HepG2 (cell line): ENCODE data around the gene ASXL1. TPM values are rescaled to one million over a fixed set of nuclear protein-coding genes. Genes with fewer than 3 reads are reported as not detected.

Experiments used
- ARHGAP35 ChIP-seq: sonication (generic); formaldehyde crosslinking; IDR thresholded peaks from 2 replicates; pipeline ENCODE4 v1.9.0; 2022; ENCODE audit warnings: mild to moderate bottlenecking, inconsistent platforms, moderate library complexity, missing genetic modification reagents, borderline replicate concordance
- ATF1 ChIP-seq: IDR thresholded peaks from 2 replicates; pipeline ENCODE4 v1.6.1; 2016; ENCODE audit warnings: mild to moderate bottlenecking, control low read depth
- DMAP1 ChIP-seq: IDR thresholded peaks from 2 replicates; pipeline ENCODE4 v1.6.1; 2016
- ELF3 ChIP-seq: IDR thresholded peaks from 2 replicates; pipeline ENCODE4 v1.6.1; 2016; ENCODE audit warnings: missing genetic modification reagents, missing compliant biosample characterization
- FOXA1 ChIP-seq, 2 experiments: fragments of 450-650 bp in 1 of 2; sonication (generic) in 1 of 2; formaldehyde crosslinking in 1 of 2; IDR thresholded peaks; 2 replicates each; pipeline versions ENCODE4 v1.4.0 to v1.6.1; 2016 to 2020; ENCODE audit warnings: missing genetic modification reagents in 1 of 2
- FOXM1 ChIP-seq: sonication (generic); formaldehyde crosslinking; IDR thresholded peaks from 2 replicates; pipeline ENCODE4 v1.5.0; 2020; ENCODE audit warnings: missing genetic modification reagents
- GATAD2A ChIP-seq: IDR thresholded peaks from 2 replicates; pipeline ENCODE4 v1.6.1; 2016
- HDAC1 ChIP-seq: sonication (generic); formaldehyde crosslinking; IDR thresholded peaks from 2 replicates; pipeline ENCODE4 v1.5.1; 2020; ENCODE audit warnings: mild to moderate bottlenecking, missing genetic modification reagents
- HNF4G ChIP-seq, 2 experiments: sonication (generic) in 1 of 2; formaldehyde crosslinking in 1 of 2; IDR thresholded peaks; 2 replicates each; pipeline versions ENCODE4 v1.4.0 to v1.6.1; 2011 to 2020; ENCODE audit warnings: borderline replicate concordance in 2 of 2, low read depth in 2 of 2, mild to moderate bottlenecking in 2 of 2, low read length in 1 of 2, missing genetic modification reagents in 1 of 2, moderate library complexity in 1 of 2
- HOXA5 ChIP-seq: sonication (generic); formaldehyde crosslinking; IDR thresholded peaks from 2 replicates; pipeline ENCODE4 v1.4.0; 2020; ENCODE audit warnings: missing genetic modification reagents
- HOXA9 ChIP-seq: sonication (generic); formaldehyde crosslinking; IDR thresholded peaks from 2 replicates; pipeline ENCODE4 v1.8.1; 2022; ENCODE audit warnings: missing genetic modification reagents, mild to moderate bottlenecking, moderate library complexity, borderline replicate concordance
- JUND ChIP-seq: sonication (generic); formaldehyde crosslinking; IDR thresholded peaks from 2 replicates; pipeline ENCODE4 v1.8.0; 2022; ENCODE audit warnings: mild to moderate bottlenecking, missing genetic modification reagents
- KMT2A ChIP-seq: sonication (generic); formaldehyde crosslinking; IDR thresholded peaks from 2 replicates; pipeline ENCODE4 v1.4.0; 2020; ENCODE audit warnings: missing genetic modification reagents
- PATZ1 ChIP-seq: sonication (generic); formaldehyde crosslinking; IDR thresholded peaks from 2 replicates; pipeline ENCODE4 v1.4.0; 2020; ENCODE audit warnings: missing genetic modification reagents
- PHB2 ChIP-seq: fragments of 450-650 bp; IDR thresholded peaks from 2 replicates; pipeline ENCODE4 v1.6.1; 2018; ENCODE audit not compliant: partially characterized antibody
- POLR2AphosphoS2 ChIP-seq: IDR thresholded peaks from 2 replicates; pipeline ENCODE4 v1.6.1; 2011; ENCODE audit warnings: low read depth, low read length, improper control_type of control experiment
- RAD21 ChIP-seq: fragments of 450-650 bp; formaldehyde crosslinking; IDR thresholded peaks from 2 replicates; pipeline ENCODE4 v1.5.0; 2020; ENCODE audit warnings: mild to moderate bottlenecking
- RBM22 ChIP-seq: fragments of 200-400 bp; formaldehyde crosslinking; optimal IDR thresholded peaks from 2 replicates; pipeline ENCODE3; 2017; ENCODE audit warnings: mild to moderate bottlenecking, low read length, moderate library complexity
- RNF219 ChIP-seq: sonication (generic); formaldehyde crosslinking; IDR thresholded peaks from 2 replicates; pipeline ENCODE4 v1.5.0; 2020; ENCODE audit warnings: mild to moderate bottlenecking, missing genetic modification reagents
- SCMH1 ChIP-seq: sonication (generic); formaldehyde crosslinking; IDR thresholded peaks from 2 replicates; pipeline ENCODE4 v1.9.0; 2021; ENCODE audit warnings: missing genetic modification reagents, mild to moderate bottlenecking, borderline replicate concordance
- ZGPAT ChIP-seq: IDR thresholded peaks from 2 replicates; pipeline ENCODE4 v1.6.1; 2016; ENCODE audit warnings: mild to moderate bottlenecking
- ZNF333 ChIP-seq: sonication (generic); formaldehyde crosslinking; IDR thresholded peaks from 2 replicates; pipeline ENCODE4 v1.4.0; 2020; ENCODE audit warnings: mild to moderate bottlenecking, missing genetic modification reagents, borderline replicate concordance
- ZNF432 ChIP-seq: sonication (generic); formaldehyde crosslinking; IDR thresholded peaks from 2 replicates; pipeline ENCODE4 v1.5.0; 2020; ENCODE audit warnings: missing genetic modification reagents, mild to moderate bottlenecking, borderline replicate concordance
- polyA plus RNA-seq, 8 experiments: library from polyadenylated mRNA; depleted of rRNA in 3 of 8; stranded (reverse) in 7 of 8; unstranded in 1 of 8; fragments of >200 nt; fragmentation: Illumina TruSeq in 4 of 8; extraction: Trizol in 4 of 8; gene quantifications; 2 replicates each; pipeline versions ENCODE4 v1.2.1 to v1.2.3, GENCODE V29; 2011 to 2016; ENCODE audit warnings: low read depth in 4 of 8, missing spikeins in 1 of 8, mixed read lengths in 1 of 8; ENCODE audit not compliant: insufficient read depth in 1 of 8
- total RNA-seq, 5 experiments: library from RNA; depleted of rRNA; stranded (reverse); fragments of >200 nt; fragmentation: Illumina TruSeq; extraction: Trizol; gene quantifications; 2 replicates each; pipeline ENCODE4 v1.2.3, GENCODE V29; 2016; ENCODE audit warnings: low read depth in 1 of 5

Gene ASXL1
- total and polyA plus RNA-seq, 2 of the 13 experiments (the other 11 are each of a cell fraction or from before 2014, with no cell fraction given), result 62.1 to 74.8 TPM

- peak; percentile 57; the same call in 1 of the 2 replicates for TF ChIP-seq PATZ1
- no peak for TF ChIP-seq FOXA1 (IDR thresholded peaks at IDR 0.05)
- TF ChIP-seq FOXA1 (CRISPR knock-in tag; IDR thresholded peaks at IDR 0.05), result peak; percentile 85
- TF ChIP-seq ZNF432 (CRISPR knock-in tag), result no peak
- peak; percentile 73 for TF ChIP-seq RAD21 (CRISPR knock-in tag)
- no peak for TF ChIP-seq ATF1 (CRISPR knock-in tag)
- 0 out of 2 replicates have a peak, but pooled peaks have one; percentile 43 for TF ChIP-seq ZGPAT (CRISPR knock-in tag)
- no peak; the same call in 1 of the 2 replicates for TF ChIP-seq HOXA5 (CRISPR knock-in tag)
- 0 out of 2 replicates have a peak, but pooled peaks have one; percentile 15 for TF ChIP-seq JUND (CRISPR knock-in tag)
- TF ChIP-seq FOXM1 (CRISPR knock-in tag), result no peak
- peak; percentile 34; the same call in 1 of the 2 replicates for TF ChIP-seq DMAP1 (CRISPR knock-in tag)
- TF ChIP-seq POLR2AphosphoS2, result no peak
- no peak for TF ChIP-seq RBM22
- no peak for TF ChIP-seq ARHGAP35 (CRISPR knock-in tag)
- TF ChIP-seq GATAD2A (CRISPR knock-in tag), result peak; percentile 72
- peak; percentile 75; the same call in 1 of the 2 replicates for TF ChIP-seq ELF3 (CRISPR knock-in tag)
- no peak for TF ChIP-seq HOXA9 (CRISPR knock-in tag)
- no peak for TF ChIP-seq SCMH1
- TF ChIP-seq HDAC1 (CRISPR knock-in tag), result peak; percentile 16; the same call in 1 of the 2 replicates
- no peak for TF ChIP-seq RNF219 (CRISPR knock-in tag)
- TF ChIP-seq HNF4G (IDR thresholded peaks at IDR 0.05; ENCODE audit: borderline replicate concordance, low read depth, low read length), result peak; percentile 18; the same call in 1 of the 2 replicates
- TF ChIP-seq HNF4G (CRISPR knock-in tag; IDR thresholded peaks at IDR 0.05; ENCODE audit: borderline replicate concordance, low read depth), result peak; percentile 34; the same call in 1 of the 2 replicates
- TF ChIP-seq KMT2A (CRISPR knock-in tag), result peak; percentile 36; the same call in 1 of the 2 replicates
- no peak for TF ChIP-seq PHB2
- TF ChIP-seq ZNF333 (CRISPR knock-in tag), result no peak
Measured at GRCh38 chr20:32484958-32485769, 127.0 kb downstream of the ASXL1 start (continued).
